GM12878 (cell line): Measurements from ENCODE around the gene ITGB5. TPM values are rescaled to one million over a fixed set of nuclear protein-coding genes. Genes with fewer than 3 reads are reported as not detected.

Experiments used
- ATAC-seq: fragments of 200-7000 bp; cut with Tn5 transposase; 3 replicates; pipeline ENCODE4 v1.9.1; 2020; ENCODE audit warnings: mild to moderate bottlenecking, moderate library complexity
- BruUV-seq: library from RNA; stranded (reverse); fragments of 400-500 nt; replicated peaks from 2 replicates; lab custom pipeline; 2021; lab: Mats Ljungman, UMichigan
- CTCF ChIA-PET: fragments of 300-600 bp; sonication (Branson Sonifier 250); formaldehyde crosslinking; extraction: SDS; loops from one replicate; lab custom pipeline; 2021; ENCODE audit warnings: inconsistent platforms; lab: Yijun Ruan, JAX
- POLR2A ChIA-PET: fragments of 350-600 bp; formaldehyde crosslinking; extraction: SDS; loops from one replicate; lab custom pipeline; 2021; ENCODE audit warnings: inconsistent platforms; lab: Charles Lee
- RAD21 ChIA-PET: fragments of 300-600 bp; sonication (Branson Sonifier 250); formaldehyde crosslinking; loops from one replicate; lab custom pipeline; 2023; ENCODE audit warnings: antibody characterized with exemption; ENCODE audit not compliant: unreplicated experiment; lab: Charles Lee
- SMC1A ChIA-PET: fragments of 300-600 bp; sonication (Branson Sonifier 250); formaldehyde crosslinking; loops from one replicate; lab custom pipeline; 2023; ENCODE audit not compliant: unreplicated experiment, uncharacterized antibody; lab: Charles Lee
- DNase-seq: peaks from one replicate; pipeline ENCODE4 v3.0.0-alpha.2; 2011; ENCODE audit warnings: low read depth, low spot score
- FAIRE-seq: peaks from 3 replicates; lab custom pipeline; 2011; peaks lifted over from hg19 to GRCh38; lab: Jason Lieb, UNC
- H2AFZ ChIP-seq: 2 replicates; pipeline ENCODE4 v1.6.0; 2011; ENCODE audit warnings: low read depth, low read length, control low read depth; ENCODE audit not compliant: control insufficient read depth
- H3K27ac ChIP-seq: 2 replicates; pipeline ENCODE4 v1.5.1; 2011; ENCODE audit warnings: control low read depth; ENCODE audit not compliant: control insufficient read depth, insufficient read depth
- H3K27me3 ChIP-seq, 2 experiments: replicated peaks in 1 of 2; 2 replicates each; pipeline versions ENCODE4 v1.6.0 to v1.6.1; 2011; ENCODE audit warnings: low read length in 1 of 2; ENCODE audit not compliant: control insufficient read depth in 2 of 2, insufficient read depth in 2 of 2
- H3K36me3 ChIP-seq, 2 experiments: 2 replicates each; pipeline ENCODE4 v1.5.1; 2011; ENCODE audit warnings: low read length in 1 of 2; ENCODE audit not compliant: control insufficient read depth in 2 of 2, insufficient read depth in 2 of 2
- H3K4me1 ChIP-seq: 2 replicates; pipeline ENCODE4 v1.6.1; 2011; ENCODE audit warnings: mild to moderate bottlenecking, low read length, moderate library complexity, mixed read lengths; ENCODE audit not compliant: control insufficient read depth, insufficient read depth
- H3K4me2 ChIP-seq: 2 replicates; pipeline ENCODE4 v1.6.0; 2011; ENCODE audit warnings: control low read depth; ENCODE audit not compliant: control insufficient read depth, insufficient read depth
- H3K4me3 ChIP-seq: fragments of 200-600 bp; sonication (generic); 2 replicates; pipeline ENCODE4 v1.5.1; 2016
- H3K79me2 ChIP-seq: 2 replicates; pipeline ENCODE4 v1.6.0; 2011; ENCODE audit warnings: low read length; ENCODE audit not compliant: control insufficient read depth, insufficient read depth
- H3K9ac ChIP-seq: 2 replicates; pipeline ENCODE4 v1.8.0; 2011; ENCODE audit warnings: low read length, control low read depth, mixed read lengths; ENCODE audit not compliant: control insufficient read depth, insufficient read depth
- H3K9me3 ChIP-seq: replicated peaks from 3 replicates; pipeline ENCODE4 v1.5.1; 2011; ENCODE audit warnings: mild to moderate bottlenecking, low read length; ENCODE audit not compliant: control insufficient read depth, insufficient read depth
- H4K20me1 ChIP-seq: 2 replicates; pipeline ENCODE4 v1.6.0; 2011; ENCODE audit not compliant: control insufficient read depth, insufficient read depth
- BCLAF1 ChIP-seq: fragments of 450-650 bp; IDR thresholded peaks from 2 replicates; pipeline ENCODE4 v1.6.1; 2017; ENCODE audit warnings: antibody characterized with exemption, mild to moderate bottlenecking, moderate library complexity
- CTCF ChIP-seq, 3 experiments: IDR thresholded peaks in 2 of 3; conservative IDR thresholded peaks in 1 of 3; 2 replicates each; pipeline ENCODE4 v1.5.1; 2011; ENCODE audit warnings: low read depth in 3 of 3, low read length in 3 of 3, mild to moderate bottlenecking in 3 of 3, control low read depth in 2 of 3, moderate library complexity in 2 of 3, inconsistent platforms in 1 of 3, mixed read lengths in 1 of 3; ENCODE audit not compliant: control insufficient read depth in 2 of 3, insufficient read depth in 1 of 3; ENCODE audit errors: extremely low read depth in 1 of 3
- DPF2 ChIP-seq: fragments of 450-650 bp; IDR thresholded peaks from 2 replicates; pipeline ENCODE4 v1.6.1; 2017; ENCODE audit warnings: mild to moderate bottlenecking
- GABPA ChIP-seq: IDR thresholded peaks from 2 replicates; pipeline ENCODE4 v1.6.1; 2014; ENCODE audit warnings: antibody characterized with exemption, low read depth, mild to moderate bottlenecking, inconsistent platforms
- MYC ChIP-seq: IDR thresholded peaks from 2 replicates; pipeline ENCODE4 v1.6.1; 2011; ENCODE audit warnings: mild to moderate bottlenecking, low read length, moderate library complexity, inconsistent platforms; ENCODE audit not compliant: insufficient read depth, insufficient replicate concordance, insufficient read length, severe bottlenecking
- POU2F2 ChIP-seq: IDR thresholded peaks from 3 replicates; pipeline ENCODE4 v1.6.1; 2011; ENCODE audit warnings: low read depth, mild to moderate bottlenecking, low read length, borderline replicate concordance
- PRDM15 ChIP-seq: fragments of 450-650 bp; formaldehyde crosslinking; IDR thresholded peaks from 2 replicates; pipeline ENCODE4 v1.4.0; 2020; ENCODE audit warnings: mild to moderate bottlenecking, moderate library complexity
- RELA ChIP-seq: fragments of 450-650 bp; IDR thresholded peaks from 2 replicates; pipeline ENCODE4 v1.8.0; 2014; ENCODE audit warnings: borderline replicate concordance; ENCODE audit not compliant: partially characterized antibody
- SUZ12 ChIP-seq: fragments of 200-600 bp; sonication (generic); IDR thresholded peaks from one replicate; pipeline ENCODE4 v1.6.1; 2018; ENCODE audit warnings: antibody characterized with exemption, mild to moderate bottlenecking; ENCODE audit not compliant: unreplicated experiment
- ZBTB4 ChIP-seq: fragments of 450-650 bp; formaldehyde crosslinking; IDR thresholded peaks from 2 replicates; pipeline ENCODE4 v1.4.0; 2022; ENCODE audit warnings: mild to moderate bottlenecking, moderate library complexity
- WGBS: methylation state at CpG from one replicate; pipeline ENCODE4 v1.1.6; 2016; ENCODE audit warnings: low lambda C conversion rate; ENCODE audit not compliant: insufficient replicate concordance, insufficient coverage; ENCODE audit errors: missing lambda C conversion rate; 5-methylcytosine and 5-hydroxymethylcytosine counted together
- in situ Hi-C: fragments of 300-500 bp; cut with MboI; formaldehyde crosslinking; loops from 9 replicates; pipeline ENCODE4 v1.14.3; 2018; ENCODE audit warnings: mixed read lengths
- intact Hi-C: fragments of 100-400 bp; cut with micrococcal nuclease; formaldehyde crosslinking; loops from one replicate; pipeline ENCODE4 v1.14.2; 2022; ENCODE audit not compliant: unreplicated experiment
- polyA plus RNA-seq, 11 experiments: library from polyadenylated mRNA; depleted of rRNA in 4 of 11; unstranded in 6 of 11; stranded (reverse) in 5 of 11; fragments of >200 nt; fragmentation: Nextera tagmentation in 4 of 11; fragmentation: Illumina TruSeq in 1 of 11; extraction: Ambion mirVana in 4 of 11; extraction: Trizol in 1 of 11; gene quantifications; 1 replicate in 1 of 11; 2 replicates in 10 of 11; pipeline versions ENCODE4 v1.2.1 to v1.2.3, GENCODE V29; 2011 to 2016; ENCODE audit warnings: inconsistent platforms in 2 of 11, missing spikeins in 2 of 11, low read depth in 1 of 11
- total RNA-seq, 4 experiments: library from RNA; depleted of rRNA in 3 of 4; stranded (reverse); fragments of >200 nt in 3 of 4; fragmentation: Illumina TruSeq in 1 of 4; extraction: Trizol in 1 of 4; gene quantifications; 2 replicates each; pipeline versions ENCODE4 v1.2.1 to v1.2.3, GENCODE V29; 2013 to 2021

ITGB5 gene
- total and polyA plus RNA-seq, 10 of the 15 experiments (the other 5 are each of a cell fraction or from before 2014, with no cell fraction given), result 0.05 to 10.0 (median 0.83) TPM; not detected in 2

- H3K36me3 ChIP-seq, result no peaks in the 10 kb centered on the region
- H2AFZ ChIP-seq, result no peak overlapping the region
- no peak for FAIRE-seq
- in situ Hi-C loops (no loop called here), intact Hi-C loops (no loop called here)
- CTCF ChIA-PET, result interaction anchor here (2.3 kb wide), 1 partner anchor 15 kb away, joined by 12 read pairs; no protein-coding TSS in a partner anchor
- no peaks in the 10 kb centered on the region for H3K79me2 ChIP-seq
- DNase-seq, result no peak
- BruUV-seq, result no TSS peak
- H3K9me3 ChIP-seq, result no peaks in the 10 kb centered on the region
- H3K9ac ChIP-seq, result no peak overlapping the region
- no peak for ATAC-seq
- H3K4me1 ChIP-seq, result no peaks in the 10 kb centered on the region
- H4K20me1 ChIP-seq, result no peaks in the 10 kb centered on the region
- no peak overlapping the region for H3K27ac ChIP-seq
- H3K27me3 ChIP-seq, result peaks cover 0 to 4% of the 10 kb centered on the region in 2 experiments; a peak in 1 of 4 replicates
- no peak overlapping the region for H3K4me3 ChIP-seq
- POLR2A ChIA-PET, result interaction anchor here (2.0 kb wide), 1 partner anchor 11 kb away, joined by 5 read pairs; no protein-coding TSS in a partner anchor
- 34% methylated on average over 8 of the region's 8 CpGs for WGBS
- SMC1A ChIA-PET, result no interaction called here
- no peak overlapping the region for H3K4me2 ChIP-seq
- RAD21 ChIA-PET, result no interaction called here
- TF ChIP-seq MYC (no peak), RELA (no peak), CTCF (IDR thresholded peaks at IDR 0.05 in 2 of 3, conservative IDR thresholded peaks at IDR 0.05 in 1 of 3; ENCODE audit: control insufficient read depth in 2 of 3, extremely low read depth in 1 of 3, insufficient read depth in 1 of 3, low read depth in 3 of 3, low read length in 3 of 3) (no peak), DPF2 (no peak), POU2F2 (no peak), PRDM15 (CRISPR knock-in tag) (no peak), ZBTB4 (CRISPR knock-in tag) (no peak), GABPA (no peak), BCLAF1 (no peak), SUZ12 (no peak)
Observed at GRCh38 chr3:124802061-124802698, 85.0 kb downstream of the ITGB5 start.
